Thyroid gland (tissue), 4 donors: ENCODE measurements around the gene TNN.

Experiments
- POLR2A ChIP-seq, 2 donors: fragments of 450-650 bp; IDR thresholded peaks; one replicate each; pipeline ENCODE4 v1.6.1; 2017; ENCODE audit warnings: antibody characterized with exemption in 2 of 2, mild to moderate bottlenecking in 2 of 2, moderate library complexity in 1 of 2
- TF ChIP-seq, protein P1 (sequence below), 6 experiments: fragments of 200-600 bp in 3 of 6; fragments of 450-650 bp in 3 of 6; sonication (generic) in 3 of 6; IDR thresholded peaks; one replicate each; pipeline ENCODE4 v1.5.1; 2016 to 2019; ENCODE audit warnings: antibody characterized with exemption in 6 of 6, mild to moderate bottlenecking in 2 of 6, inconsistent platforms in 1 of 6, moderate library complexity in 1 of 6

GRCh38 chr1:175155473-175155856 is 87.8 kb downstream of the TNN start:
- TF ChIP-seq, protein P1, sequence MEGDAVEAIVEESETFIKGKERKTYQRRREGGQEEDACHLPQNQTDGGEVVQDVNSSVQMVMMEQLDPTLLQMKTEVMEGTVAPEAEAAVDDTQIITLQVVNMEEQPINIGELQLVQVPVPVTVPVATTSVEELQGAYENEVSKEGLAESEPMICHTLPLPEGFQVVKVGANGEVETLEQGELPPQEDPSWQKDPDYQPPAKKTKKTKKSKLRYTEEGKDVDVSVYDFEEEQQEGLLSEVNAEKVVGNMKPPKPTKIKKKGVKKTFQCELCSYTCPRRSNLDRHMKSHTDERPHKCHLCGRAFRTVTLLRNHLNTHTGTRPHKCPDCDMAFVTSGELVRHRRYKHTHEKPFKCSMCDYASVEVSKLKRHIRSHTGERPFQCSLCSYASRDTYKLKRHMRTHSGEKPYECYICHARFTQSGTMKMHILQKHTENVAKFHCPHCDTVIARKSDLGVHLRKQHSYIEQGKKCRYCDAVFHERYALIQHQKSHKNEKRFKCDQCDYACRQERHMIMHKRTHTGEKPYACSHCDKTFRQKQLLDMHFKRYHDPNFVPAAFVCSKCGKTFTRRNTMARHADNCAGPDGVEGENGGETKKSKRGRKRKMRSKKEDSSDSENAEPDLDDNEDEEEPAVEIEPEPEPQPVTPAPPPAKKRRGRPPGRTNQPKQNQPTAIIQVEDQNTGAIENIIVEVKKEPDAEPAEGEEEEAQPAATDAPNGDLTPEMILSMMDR (IDR thresholded peaks at IDR 0.05): no peak
- TF ChIP-seq POLR2A (IDR thresholded peaks at IDR 0.05): no peak
